HEK293 (cell line): Measurements from ENCODE around the gene C1orf174.

Experiments
- CTCF ChIA-PET: fragments of 350-600 bp; formaldehyde crosslinking; extraction: SDS; loops from one replicate; lab custom pipeline; 2021; ENCODE audit warnings: antibody characterized with exemption; lab: Yijun Ruan, JAX
- POLR2A ChIA-PET: fragments of 300-600 bp; formaldehyde crosslinking; extraction: SDS; loops from one replicate; lab custom pipeline; 2020; ENCODE audit warnings: antibody characterized with exemption, inconsistent platforms; lab: Yijun Ruan, JAX
- H3K27ac ChIP-seq: fragments of 200-500 bp; sonication (Bioruptor generic); 2 replicates; pipeline ENCODE4 v1.5.1; 2014; ENCODE audit warnings: low read depth, low read length, control low read depth, inconsistent platforms; ENCODE audit errors: extremely low read depth
- H3K36me3 ChIP-seq, 2 experiments: fragments of 200-500 bp in 1 of 2; sonication (Bioruptor generic) in 1 of 2; 1 replicate in 1 of 2; 2 replicates in 1 of 2; pipeline ENCODE4 v1.5.1; 2014 to 2017; ENCODE audit warnings: inconsistent platforms in 2 of 2, low read length in 2 of 2; ENCODE audit not compliant: control insufficient read depth in 2 of 2, insufficient read depth in 1 of 2
- H3K4me1 ChIP-seq: fragments of 200-500 bp; sonication (Bioruptor generic); 2 replicates; pipeline ENCODE4 v1.5.1; 2014; ENCODE audit warnings: mild to moderate bottlenecking, low read length, inconsistent platforms; ENCODE audit not compliant: control insufficient read depth, insufficient read depth
- H3K4me3 ChIP-seq: 2 replicates; pipeline ENCODE4 v1.5.1; 2011; ENCODE audit warnings: low read depth, mild to moderate bottlenecking, control low read depth, low read length, moderate library complexity
- H3K9me3 ChIP-seq: fragments of 200-500 bp; sonication (Bioruptor generic); 2 replicates; pipeline ENCODE4 v1.5.1; 2014; ENCODE audit warnings: low read depth, low read length, inconsistent platforms; ENCODE audit not compliant: control insufficient read depth, insufficient read depth
- BCL11A ChIP-seq: fragments of 450-650 bp; formaldehyde crosslinking; IDR thresholded peaks from 2 replicates; pipeline ENCODE4 v1.5.1; 2016; ENCODE audit warnings: low read depth, missing biosample characterization, missing genetic modification characterization
- IKZF3 ChIP-seq: fragments of 450-650 bp; IDR thresholded peaks from 2 replicates; pipeline ENCODE4 v1.5.0; 2018; ENCODE audit warnings: missing biosample characterization, mild to moderate bottlenecking, missing genetic modification characterization, moderate library complexity
- KLF7 ChIP-seq: fragments of 450-650 bp; formaldehyde crosslinking; IDR thresholded peaks from 2 replicates; pipeline ENCODE4 v1.5.1; 2016; ENCODE audit warnings: missing biosample characterization, missing genetic modification characterization, borderline replicate concordance
- MYNN ChIP-seq: fragments of 450-650 bp; formaldehyde crosslinking; IDR thresholded peaks from 2 replicates; pipeline ENCODE4 v1.5.1; 2016; ENCODE audit warnings: missing biosample characterization, missing genetic modification characterization, borderline replicate concordance
- PRDM1 ChIP-seq: fragments of 450-650 bp; formaldehyde crosslinking; IDR thresholded peaks from 2 replicates; pipeline ENCODE4; 2016; ENCODE audit warnings: missing biosample characterization, missing genetic modification characterization
- WT1 ChIP-seq: fragments of 450-650 bp; formaldehyde crosslinking; IDR thresholded peaks from 2 replicates; pipeline ENCODE4 v1.5.1; 2016; ENCODE audit warnings: missing biosample characterization, missing genetic modification characterization
- ZBTB48 ChIP-seq: fragments of 450-650 bp; formaldehyde crosslinking; IDR thresholded peaks from 2 replicates; pipeline ENCODE4 v1.5.1; 2016; ENCODE audit warnings: missing biosample characterization, missing genetic modification characterization
- ZBTB8A ChIP-seq: fragments of 450-650 bp; formaldehyde crosslinking; IDR thresholded peaks from 2 replicates; pipeline ENCODE4 v1.5.1; 2016; ENCODE audit warnings: missing biosample characterization, missing genetic modification characterization
- ZFP37 ChIP-seq: fragments of 450-650 bp; formaldehyde crosslinking; IDR thresholded peaks from 2 replicates; pipeline ENCODE4 v1.5.1; 2016; ENCODE audit warnings: missing biosample characterization, missing genetic modification characterization
- ZFP41 ChIP-seq: fragments of 450-650 bp; formaldehyde crosslinking; IDR thresholded peaks from 2 replicates; pipeline ENCODE4 v1.5.1; 2016; ENCODE audit warnings: missing biosample characterization, missing genetic modification characterization, borderline replicate concordance
- ZIC2 ChIP-seq: fragments of 450-650 bp; formaldehyde crosslinking; IDR thresholded peaks from 2 replicates; pipeline ENCODE4 v1.5.1; 2016; ENCODE audit warnings: missing biosample characterization, missing genetic modification characterization
- ZNF2 ChIP-seq: fragments of 450-650 bp; formaldehyde crosslinking; IDR thresholded peaks from 2 replicates; pipeline ENCODE4 v1.5.1; 2016; ENCODE audit warnings: missing biosample characterization, missing genetic modification characterization
- ZNF24 ChIP-seq: fragments of 450-650 bp; formaldehyde crosslinking; IDR thresholded peaks from 2 replicates; pipeline ENCODE4 v1.5.1; 2016; ENCODE audit warnings: missing biosample characterization, missing genetic modification characterization
- ZNF37A ChIP-seq: fragments of 450-650 bp; IDR thresholded peaks from 2 replicates; pipeline ENCODE4 v1.5.1; 2018; ENCODE audit warnings: missing biosample characterization, missing genetic modification characterization
- ZNF514 ChIP-seq: fragments of 450-650 bp; formaldehyde crosslinking; IDR thresholded peaks from 2 replicates; pipeline ENCODE4 v1.5.1; 2016; ENCODE audit warnings: missing biosample characterization, missing genetic modification characterization
- ZNF530 ChIP-seq: fragments of 450-650 bp; formaldehyde crosslinking; IDR thresholded peaks from 2 replicates; pipeline ENCODE4 v1.5.1; 2016; ENCODE audit warnings: low read depth, missing biosample characterization, missing genetic modification characterization
- ZNF558 ChIP-seq: fragments of 450-650 bp; formaldehyde crosslinking; IDR thresholded peaks from 2 replicates; pipeline ENCODE4 v1.5.1; 2016; ENCODE audit warnings: missing biosample characterization, missing genetic modification characterization
- ZNF560 ChIP-seq: fragments of 450-650 bp; formaldehyde crosslinking; IDR thresholded peaks from 2 replicates; pipeline ENCODE4 v1.5.1; 2017; ENCODE audit warnings: missing biosample characterization, missing genetic modification characterization, borderline replicate concordance
- ZNF600 ChIP-seq: fragments of 450-650 bp; formaldehyde crosslinking; IDR thresholded peaks from 2 replicates; pipeline ENCODE4 v1.5.1; 2016; ENCODE audit warnings: missing biosample characterization, missing genetic modification characterization
- ZNF660 ChIP-seq: fragments of 450-650 bp; IDR thresholded peaks from 2 replicates; pipeline ENCODE4 v1.5.1; 2018; ENCODE audit warnings: missing biosample characterization, mild to moderate bottlenecking, missing genetic modification characterization
- ZNF791 ChIP-seq: fragments of 450-650 bp; formaldehyde crosslinking; IDR thresholded peaks from 2 replicates; pipeline ENCODE4 v1.5.1; 2016; ENCODE audit warnings: missing biosample characterization, missing genetic modification characterization
- ZNF830 ChIP-seq: fragments of 450-650 bp; IDR thresholded peaks from 2 replicates; pipeline ENCODE4 v1.5.0; 2018; ENCODE audit warnings: missing biosample characterization, missing genetic modification characterization, low read depth, mild to moderate bottlenecking, moderate library complexity
- ZNF837 ChIP-seq: fragments of 450-650 bp; formaldehyde crosslinking; IDR thresholded peaks from 2 replicates; pipeline ENCODE4 v1.5.1; 2016; ENCODE audit warnings: missing biosample characterization, missing genetic modification characterization
- TF ChIP-seq, protein P1 (sequence below): fragments of 450-650 bp; formaldehyde crosslinking; optimal IDR thresholded peaks from 2 replicates; pipeline ENCODE3; 2016; ENCODE audit warnings: missing biosample characterization, mild to moderate bottlenecking, missing genetic modification characterization
- TF ChIP-seq, protein P2 (sequence below): fragments of 450-650 bp; formaldehyde crosslinking; IDR thresholded peaks from 2 replicates; pipeline ENCODE4 v1.5.1; 2016; ENCODE audit warnings: missing biosample characterization, missing genetic modification characterization
- TF ChIP-seq, protein P3 (sequence below): fragments of 450-650 bp; formaldehyde crosslinking; IDR thresholded peaks from 2 replicates; pipeline ENCODE4 v1.5.1; 2016; ENCODE audit warnings: missing biosample characterization, missing genetic modification characterization
- TF ChIP-seq, protein P4 (sequence below): fragments of 450-650 bp; formaldehyde crosslinking; IDR thresholded peaks from 2 replicates; pipeline ENCODE4 v1.5.1; 2016; ENCODE audit warnings: missing biosample characterization, missing genetic modification characterization, low read depth
- TF ChIP-seq, protein P5 (sequence below): fragments of 450-650 bp; formaldehyde crosslinking; IDR thresholded peaks from 2 replicates; pipeline ENCODE4 v1.5.1; 2017; ENCODE audit warnings: missing biosample characterization, missing genetic modification characterization
- TF ChIP-seq, protein P6 (sequence below): sonication (generic); formaldehyde crosslinking; IDR thresholded peaks from 2 replicates; pipeline ENCODE4 v1.8.1; 2022; ENCODE audit warnings: mild to moderate bottlenecking, moderate library complexity, missing genetic modification reagents

The C1orf174 gene

DNA sequence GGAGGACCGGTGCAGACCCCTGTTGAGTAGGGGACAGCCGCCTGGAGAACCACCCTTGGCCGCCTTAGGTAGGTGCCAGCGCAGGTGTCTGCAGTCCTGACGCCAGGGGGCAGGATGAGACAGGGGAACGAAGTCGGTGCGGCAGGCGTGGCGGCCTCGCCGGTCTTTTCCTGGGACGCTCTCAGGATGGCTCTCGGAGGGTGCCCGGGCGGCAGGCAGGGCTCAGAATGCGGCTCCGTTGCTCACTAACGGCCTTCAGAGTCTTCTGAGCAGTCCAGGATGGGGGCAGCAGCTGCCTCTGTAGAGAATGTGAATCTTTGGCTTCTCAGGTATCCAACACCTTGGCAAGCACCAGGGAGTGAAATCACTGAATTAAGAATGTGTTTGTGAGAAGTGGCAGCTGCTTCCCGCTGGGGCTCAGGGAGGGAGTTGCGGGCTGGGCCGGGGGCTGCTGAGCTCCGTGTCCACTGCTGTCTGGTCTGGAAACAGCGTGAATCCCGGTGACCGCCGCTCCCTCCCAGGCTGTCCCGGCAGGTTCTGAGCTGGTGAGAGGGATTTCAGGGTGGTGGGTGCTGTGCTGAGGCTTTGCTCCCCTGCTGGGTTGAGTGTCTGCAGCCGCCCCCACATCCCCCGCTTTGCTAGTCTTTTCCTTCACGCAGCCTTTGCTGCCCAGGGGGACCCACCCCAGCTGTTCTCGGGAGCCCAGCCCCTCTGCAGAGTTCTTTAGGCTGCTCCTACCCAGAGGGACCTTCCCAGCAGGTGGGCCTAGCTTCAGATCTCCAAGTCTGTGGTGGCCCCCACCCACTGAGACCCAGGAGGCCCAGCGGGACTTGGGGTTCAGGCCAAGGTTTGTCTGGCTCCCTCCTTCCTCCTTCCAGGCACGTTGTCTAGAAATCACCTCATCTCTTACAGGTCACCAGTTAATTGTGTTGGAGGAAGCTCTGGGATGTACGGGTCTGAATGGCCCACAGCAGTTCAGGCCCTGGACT is 11.1 kb upstream of the C1orf174 start:
- POLR2A ChIA-PET: no interaction called here
- no peak overlapping the region for H3K27ac ChIP-seq
- no peaks in the 10 kb centered on the region for H3K9me3 ChIP-seq
- no peak overlapping the region for H3K4me3 ChIP-seq
- CTCF ChIA-PET: interaction anchor here (0.6 to 1.1 kb wide), 3 partner anchors 10 to 1835 kb away, joined by 3 to 6 read pairs (median 3); no protein-coding TSS in a partner anchor
- no peaks in the 10 kb centered on the region for H3K36me3 ChIP-seq
- H3K4me1 ChIP-seq: no peaks in the 10 kb centered on the region
- TF ChIP-seq WT1 (tag by site-specific recombination) (no peak), ZIC2 (peak; percentile 75), ZNF660 (tag by site-specific recombination) (0 out of 2 replicates have a peak, but pooled peaks have one; percentile 12), PRDM1 (tag by site-specific recombination) (no peak), ZNF24 (tag by site-specific recombination) (no peak), IKZF3 (tag by site-specific recombination) (0 out of 2 replicates have a peak, but pooled peaks have one; percentile 34), ZNF791 (no peak), ZNF514 (tag by site-specific recombination) (no peak), ZNF530 (no peak), ZBTB8A (tag by site-specific recombination) (no peak), ZNF558 (tag by site-specific recombination) (no peak), KLF7 (tag by site-specific recombination) (no peak), ZNF837 (tag by site-specific recombination) (no peak), ZBTB48 (tag by site-specific recombination) (no peak), ZNF560 (no peak), ZFP41 (tag by site-specific recombination) (no peak), ZNF600 (tag by site-specific recombination) (0 out of 2 replicates have a peak, but pooled peaks have one; percentile 19), ZNF2 (peak; percentile 70), MYNN (no peak), ZNF37A (tag by site-specific recombination) (no peak), BCL11A (tag by site-specific recombination) (no peak), ZFP37 (peak; percentile 24; the same call in 1 of the 2 replicates), ZNF830 (tag by site-specific recombination) (no peak)
- TF ChIP-seq, protein P1, sequence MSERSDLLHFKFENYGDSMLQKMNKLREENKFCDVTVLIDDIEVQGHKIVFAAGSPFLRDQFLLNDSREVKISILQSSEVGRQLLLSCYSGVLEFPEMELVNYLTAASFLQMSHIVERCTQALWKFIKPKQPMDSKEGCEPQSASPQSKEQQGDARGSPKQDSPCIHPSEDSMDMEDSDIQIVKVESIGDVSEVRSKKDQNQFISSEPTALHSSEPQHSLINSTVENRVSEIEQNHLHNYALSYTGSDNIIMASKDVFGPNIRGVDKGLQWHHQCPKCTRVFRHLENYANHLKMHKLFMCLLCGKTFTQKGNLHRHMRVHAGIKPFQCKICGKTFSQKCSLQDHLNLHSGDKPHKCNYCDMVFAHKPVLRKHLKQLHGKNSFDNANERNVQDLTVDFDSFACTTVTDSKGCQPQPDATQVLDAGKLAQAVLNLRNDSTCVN (tag by site-specific recombination): peak; percentile 13
- TF ChIP-seq, protein P2, sequence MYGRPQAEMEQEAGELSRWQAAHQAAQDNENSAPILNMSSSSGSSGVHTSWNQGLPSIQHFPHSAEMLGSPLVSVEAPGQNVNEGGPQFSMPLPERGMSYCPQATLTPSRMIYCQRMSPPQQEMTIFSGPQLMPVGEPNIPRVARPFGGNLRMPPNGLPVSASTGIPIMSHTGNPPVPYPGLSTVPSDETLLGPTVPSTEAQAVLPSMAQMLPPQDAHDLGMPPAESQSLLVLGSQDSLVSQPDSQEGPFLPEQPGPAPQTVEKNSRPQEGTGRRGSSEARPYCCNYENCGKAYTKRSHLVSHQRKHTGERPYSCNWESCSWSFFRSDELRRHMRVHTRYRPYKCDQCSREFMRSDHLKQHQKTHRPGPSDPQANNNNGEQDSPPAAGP (tag by site-specific recombination): peak; percentile 56; the same call in 1 of the 2 replicates
- TF ChIP-seq, protein P3, sequence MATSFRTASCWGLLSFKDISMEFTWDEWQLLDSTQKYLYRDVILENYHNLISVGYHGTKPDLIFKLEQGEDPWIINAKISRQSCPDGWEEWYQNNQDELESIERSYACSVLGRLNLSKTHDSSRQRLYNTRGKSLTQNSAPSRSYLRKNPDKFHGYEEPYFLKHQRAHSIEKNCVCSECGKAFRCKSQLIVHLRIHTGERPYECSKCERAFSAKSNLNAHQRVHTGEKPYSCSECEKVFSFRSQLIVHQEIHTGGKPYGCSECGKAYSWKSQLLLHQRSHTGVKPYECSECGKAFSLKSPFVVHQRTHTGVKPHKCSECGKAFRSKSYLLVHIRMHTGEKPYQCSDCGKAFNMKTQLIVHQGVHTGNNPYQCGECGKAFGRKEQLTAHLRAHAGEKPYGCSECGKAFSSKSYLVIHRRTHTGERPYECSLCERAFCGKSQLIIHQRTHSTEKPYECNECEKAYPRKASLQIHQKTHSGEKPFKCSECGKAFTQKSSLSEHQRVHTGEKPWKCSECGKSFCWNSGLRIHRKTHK: no peak
- TF ChIP-seq, protein P4, sequence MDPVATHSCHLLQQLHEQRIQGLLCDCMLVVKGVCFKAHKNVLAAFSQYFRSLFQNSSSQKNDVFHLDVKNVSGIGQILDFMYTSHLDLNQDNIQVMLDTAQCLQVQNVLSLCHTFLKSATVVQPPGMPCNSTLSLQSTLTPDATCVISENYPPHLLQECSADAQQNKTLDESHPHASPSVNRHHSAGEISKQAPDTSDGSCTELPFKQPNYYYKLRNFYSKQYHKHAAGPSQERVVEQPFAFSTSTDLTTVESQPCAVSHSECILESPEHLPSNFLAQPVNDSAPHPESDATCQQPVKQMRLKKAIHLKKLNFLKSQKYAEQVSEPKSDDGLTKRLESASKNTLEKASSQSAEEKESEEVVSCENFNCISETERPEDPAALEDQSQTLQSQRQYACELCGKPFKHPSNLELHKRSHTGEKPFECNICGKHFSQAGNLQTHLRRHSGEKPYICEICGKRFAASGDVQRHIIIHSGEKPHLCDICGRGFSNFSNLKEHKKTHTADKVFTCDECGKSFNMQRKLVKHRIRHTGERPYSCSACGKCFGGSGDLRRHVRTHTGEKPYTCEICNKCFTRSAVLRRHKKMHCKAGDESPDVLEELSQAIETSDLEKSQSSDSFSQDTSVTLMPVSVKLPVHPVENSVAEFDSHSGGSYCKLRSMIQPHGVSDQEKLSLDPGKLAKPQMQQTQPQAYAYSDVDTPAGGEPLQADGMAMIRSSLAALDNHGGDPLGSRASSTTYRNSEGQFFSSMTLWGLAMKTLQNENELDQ (tag by site-specific recombination): no peak
- TF ChIP-seq, protein P5, sequence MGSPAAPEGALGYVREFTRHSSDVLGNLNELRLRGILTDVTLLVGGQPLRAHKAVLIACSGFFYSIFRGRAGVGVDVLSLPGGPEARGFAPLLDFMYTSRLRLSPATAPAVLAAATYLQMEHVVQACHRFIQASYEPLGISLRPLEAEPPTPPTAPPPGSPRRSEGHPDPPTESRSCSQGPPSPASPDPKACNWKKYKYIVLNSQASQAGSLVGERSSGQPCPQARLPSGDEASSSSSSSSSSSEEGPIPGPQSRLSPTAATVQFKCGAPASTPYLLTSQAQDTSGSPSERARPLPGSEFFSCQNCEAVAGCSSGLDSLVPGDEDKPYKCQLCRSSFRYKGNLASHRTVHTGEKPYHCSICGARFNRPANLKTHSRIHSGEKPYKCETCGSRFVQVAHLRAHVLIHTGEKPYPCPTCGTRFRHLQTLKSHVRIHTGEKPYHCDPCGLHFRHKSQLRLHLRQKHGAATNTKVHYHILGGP (tag by site-specific recombination): no peak
- TF ChIP-seq, protein P6, sequence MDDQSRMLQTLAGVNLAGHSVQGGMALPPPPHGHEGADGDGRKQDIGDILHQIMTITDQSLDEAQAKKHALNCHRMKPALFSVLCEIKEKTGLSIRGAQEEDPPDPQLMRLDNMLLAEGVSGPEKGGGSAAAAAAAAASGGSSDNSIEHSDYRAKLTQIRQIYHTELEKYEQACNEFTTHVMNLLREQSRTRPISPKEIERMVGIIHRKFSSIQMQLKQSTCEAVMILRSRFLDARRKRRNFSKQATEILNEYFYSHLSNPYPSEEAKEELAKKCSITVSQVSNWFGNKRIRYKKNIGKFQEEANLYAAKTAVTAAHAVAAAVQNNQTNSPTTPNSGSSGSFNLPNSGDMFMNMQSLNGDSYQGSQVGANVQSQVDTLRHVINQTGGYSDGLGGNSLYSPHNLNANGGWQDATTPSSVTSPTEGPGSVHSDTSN: 0 out of 2 replicates have a peak, but pooled peaks have one; percentile 52
